ENCODE data around the gene CD52. TPM values are rescaled to one million over a fixed set of nuclear protein-coding genes. Genes with fewer than 3 reads are reported as not detected.
A peak's percentile ranks its signal among the peaks of the same experiment; 100 is the strongest.

CD52 gene
- total and polyA plus RNA-seq, 2 donors (not counting 3 experiments of a cell fraction or from before 2014, with no cell fraction given) = not detected

GRCh38 chr1:26350343-26350700 lies 32.6 kb downstream of the CD52 start:
- H3K79me2 ChIP-seq (ENCODE audit: control insufficient read depth, insufficient read depth, low read length) = no peaks in the 10 kb centered on the region
- H3K4me3 ChIP-seq (replicated peaks in 1 of 3; ENCODE audit: insufficient read depth in 1 of 3, low read depth in 1 of 3, low read length in 3 of 3) = no peak overlapping the region
- DNase-seq (ENCODE audit: low read depth, low spot score) (no peak), FAIRE-seq (no peak)
- H2AFZ ChIP-seq (ENCODE audit: low read depth, low read length) = no peak overlapping the region
- peak overlapping the region; percentile 51 for H3K27ac ChIP-seq (ENCODE audit: insufficient read depth, low read depth, low read length)
- peak overlapping the region; percentile 41 for H3K9ac ChIP-seq (replicated peaks; ENCODE audit: extremely low read depth, insufficient read depth, low read length)
- no peaks in the 10 kb centered on the region for H4K20me1 ChIP-seq (replicated peaks; ENCODE audit: control insufficient read depth, extremely low read depth, insufficient read depth, low read length)
- no TSS peak for BruUV-seq (replicated peaks)
- no peaks in the 10 kb centered on the region for H3K36me3 ChIP-seq (ENCODE audit: control insufficient read depth in 2 of 2, extremely low read depth in 1 of 2, insufficient read depth in 2 of 2, low read length in 2 of 2)
- H3K9me1 ChIP-seq (replicated peaks; ENCODE audit: control insufficient read depth, extremely low read depth, insufficient read depth, low read length) = no peaks in the 10 kb centered on the region
- dilution Hi-C loops (cut with MboI; ENCODE audit: extremely low pct_ligation_motif_present, low sequenced_read_pairs) (no loop called here), intact Hi-C loops (cut with micrococcal nuclease) (no loop called here)
- H3K9me3 ChIP-seq (replicated peaks; ENCODE audit: control insufficient read depth, insufficient read depth, low read length) = no peaks in the 10 kb centered on the region
- POLR2A ChIA-PET = no interaction called here
- H3K4me2 ChIP-seq (ENCODE audit: insufficient read depth, low read length) = peak overlapping the region; percentile 42
- no peak for TF ChIP-seq MAX (IDR thresholded peaks at IDR 0.05; ENCODE audit: insufficient read depth, insufficient read length)
- TF ChIP-seq CTCF (IDR thresholded peaks at IDR 0.05; ENCODE audit: extremely low read depth in 1 of 2, insufficient read depth in 1 of 2, low read depth in 1 of 2, low read length in 2 of 2) = no peak
- TF ChIP-seq POLR2A (IDR thresholded peaks at IDR 0.05; ENCODE audit: low read depth, low read length) = no peak
- TF ChIP-seq GATA2 (IDR thresholded peaks at IDR 0.05; ENCODE audit: insufficient read depth, insufficient read length, low read depth, low read length) = no peak
- TF ChIP-seq FOS (IDR thresholded peaks at IDR 0.05; ENCODE audit: borderline replicate concordance, insufficient read depth, low read length) = no peak
- H3K27me3 ChIP-seq (ENCODE audit: control insufficient read depth in 2 of 2, insufficient read depth in 2 of 2, low read length in 2 of 2) = no peaks in the 10 kb centered on the region
- H3K4me1 ChIP-seq (ENCODE audit: control insufficient read depth, extremely low read depth, insufficient read depth, low read length) = peaks cover 15% of the 10 kb centered on the region
- CTCF ChIA-PET = interaction anchor here (0.6 to 1.5 kb wide), 3 partner anchors 28 to 67 kb away, joined by 4 to 6 read pairs (median 5); no protein-coding TSS in a partner anchor
